SKM-1 treated with dmso at 0.1 percent for 144 hours (cell line): ENCODE data around the gene TACC2.

Source experiments
- DNase-seq: peaks from one replicate; lab custom pipeline; 2025; ENCODE audit not compliant: unreplicated experiment; lab: John Stamatoyannopoulos, UW

Gene TACC2

GRCh38 chr10:122141821-122142640 lies 153.1 kb downstream of the TACC2 start:
- DNase-seq, result no peak

GRCh38 chr10:122142641-122143237 lies 153.8 kb downstream of the TACC2 start:
- DNase-seq, result no peak

GRCh38 chr10:122143238-122143841 lies 154.4 kb downstream of the TACC2 start:
- DNase-seq, result peak; percentile 4

- DNase-seq, result no peak
Observed at GRCh38 chr10:122144199-122144598, 155.2 kb downstream of the TACC2 start.

GRCh38 chr10:122145113-122145512 lies 156.2 kb downstream of the TACC2 start:
- DNase-seq, result no peak

GRCh38 chr10:122147663-122148062 lies 158.7 kb downstream of the TACC2 start:
- no peak for DNase-seq

- no peak for DNase-seq
Observed at GRCh38 chr10:122148876-122149560, 160.1 kb downstream of the TACC2 start.

- DNase-seq, result no peak
Observed at GRCh38 chr10:122149561-122150505, 160.9 kb downstream of the TACC2 start.

GRCh38 chr10:122151121-122151694 lies 162.2 kb downstream of the TACC2 start:
- DNase-seq, result peak; percentile 11

- no peak for DNase-seq
Observed at GRCh38 chr10:122152544-122152943, 163.6 kb downstream of the TACC2 start.

GRCh38 chr10:122154031-122154544 lies 165.1 kb downstream of the TACC2 start:
- DNase-seq, result no peak

- DNase-seq, result no peak
Observed at GRCh38 chr10:122154545-122155366, 165.8 kb downstream of the TACC2 start.

- no peak for DNase-seq
Observed at GRCh38 chr10:122157451-122157850, 168.5 kb downstream of the TACC2 start.

- DNase-seq, result no peak
Observed at GRCh38 chr10:122158362-122158761, 169.4 kb downstream of the TACC2 start.

GRCh38 chr10:122159141-122159970 lies 170.4 kb downstream of the TACC2 start:
- DNase-seq, result no peak

- no peak for DNase-seq
Observed at GRCh38 chr10:122161795-122162194, 172.8 kb downstream of the TACC2 start.

- no peak for DNase-seq
Observed at GRCh38 chr10:122162671-122163173, 173.8 kb downstream of the TACC2 start.
